HL-60 (cell line): ENCODE results near the gene ANAPC2.
A peak's percentile ranks its signal among the peaks of the same experiment; 100 is the strongest.

ENCODE experiments used
- DNase-seq, 2 experiments: peaks; one replicate each; pipeline ENCODE4 v3.0.0-alpha.2; 2010 to 2020; ENCODE audit warnings: low read depth in 1 of 2, low spot score in 1 of 2
- H3K27ac ChIP-seq: fragments of 250-450 bp; sonication (Bioruptor Pico); replicated peaks from 2 replicates; pipeline ENCODE4 v1.5.1; 2020; ENCODE audit warnings: mild to moderate bottlenecking, moderate library complexity
- H3K27me3 ChIP-seq: fragments of 250-450 bp; sonication (Bioruptor Pico); 2 replicates; pipeline ENCODE4 v1.5.1; 2021; ENCODE audit warnings: mild to moderate bottlenecking, moderate library complexity; ENCODE audit not compliant: insufficient read depth, poor library complexity, severe bottlenecking
- H3K4me3 ChIP-seq: replicated peaks from 2 replicates; pipeline ENCODE4 v1.5.1; 2011; ENCODE audit warnings: mild to moderate bottlenecking, control low read depth, low read length; ENCODE audit not compliant: insufficient read depth
- GABPA ChIP-seq: IDR thresholded peaks from 2 replicates; pipeline ENCODE4 v1.6.1; 2012; ENCODE audit warnings: low read depth
- POLR2AphosphoS5 ChIP-seq: IDR thresholded peaks from 2 replicates; pipeline ENCODE4 v1.6.1; 2012; ENCODE audit warnings: low read depth
- SPI1 ChIP-seq: IDR thresholded peaks from 2 replicates; pipeline ENCODE4 v1.6.1; 2012; ENCODE audit warnings: low read depth, mild to moderate bottlenecking, borderline replicate concordance
- TF ChIP-seq, protein P1 (sequence below): IDR thresholded peaks from 2 replicates; pipeline ENCODE4 v1.6.1; 2012; ENCODE audit warnings: low read depth; ENCODE audit not compliant: insufficient replicate concordance
- TF ChIP-seq, protein P2 (sequence below): IDR thresholded peaks from one replicate; pipeline ENCODE4 v1.5.1; 2011; ENCODE audit warnings: low read length, control low read depth, inconsistent platforms; ENCODE audit not compliant: insufficient read depth

ANAPC2 gene

DNA sequence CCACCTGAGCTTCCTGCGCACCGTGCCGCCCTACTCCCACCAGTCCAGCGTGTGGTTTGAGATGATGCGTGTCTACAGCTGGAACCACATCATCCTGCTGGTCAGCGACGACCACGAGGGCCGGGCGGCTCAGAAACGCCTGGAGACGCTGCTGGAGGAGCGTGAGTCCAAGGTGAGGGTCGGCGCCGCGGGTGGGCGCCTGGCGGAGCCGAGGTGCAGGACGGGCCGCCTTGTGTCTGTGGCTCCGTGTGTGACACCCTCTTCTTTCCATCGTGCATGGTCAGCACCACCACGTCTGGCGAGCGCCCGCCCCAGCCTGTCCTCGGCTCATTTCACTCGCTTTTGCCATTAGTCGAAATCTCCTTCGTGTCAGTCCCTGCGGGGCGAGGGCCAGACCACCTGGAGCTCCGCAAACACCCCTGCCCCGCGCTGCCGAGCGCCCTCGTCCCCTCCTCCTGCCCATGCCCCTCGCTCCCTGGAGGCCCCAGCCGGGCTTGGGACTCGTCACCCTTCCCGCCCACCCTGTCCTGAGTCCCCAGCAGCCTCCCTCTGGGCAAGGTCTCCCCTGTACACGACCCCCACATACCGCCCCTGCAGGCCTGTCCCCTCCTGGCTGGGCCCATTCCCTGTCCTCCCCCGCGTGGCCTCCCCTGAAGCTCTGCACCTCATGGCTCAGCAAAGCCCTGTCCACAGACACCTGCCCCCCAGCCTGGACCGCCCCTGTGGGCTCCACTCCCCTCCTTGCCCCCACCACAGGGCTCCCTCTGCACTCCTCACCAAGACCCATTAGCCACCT lies 42.4 kb downstream of the ANAPC2 start:
- Histone ChIP-seq H3K27ac (no peak overlapping the region), H3K4me3 (no peak overlapping the region), H3K27me3 (no peaks in the 10 kb centered on the region)
- no peak for DNase-seq
- TF ChIP-seq, protein P1, sequence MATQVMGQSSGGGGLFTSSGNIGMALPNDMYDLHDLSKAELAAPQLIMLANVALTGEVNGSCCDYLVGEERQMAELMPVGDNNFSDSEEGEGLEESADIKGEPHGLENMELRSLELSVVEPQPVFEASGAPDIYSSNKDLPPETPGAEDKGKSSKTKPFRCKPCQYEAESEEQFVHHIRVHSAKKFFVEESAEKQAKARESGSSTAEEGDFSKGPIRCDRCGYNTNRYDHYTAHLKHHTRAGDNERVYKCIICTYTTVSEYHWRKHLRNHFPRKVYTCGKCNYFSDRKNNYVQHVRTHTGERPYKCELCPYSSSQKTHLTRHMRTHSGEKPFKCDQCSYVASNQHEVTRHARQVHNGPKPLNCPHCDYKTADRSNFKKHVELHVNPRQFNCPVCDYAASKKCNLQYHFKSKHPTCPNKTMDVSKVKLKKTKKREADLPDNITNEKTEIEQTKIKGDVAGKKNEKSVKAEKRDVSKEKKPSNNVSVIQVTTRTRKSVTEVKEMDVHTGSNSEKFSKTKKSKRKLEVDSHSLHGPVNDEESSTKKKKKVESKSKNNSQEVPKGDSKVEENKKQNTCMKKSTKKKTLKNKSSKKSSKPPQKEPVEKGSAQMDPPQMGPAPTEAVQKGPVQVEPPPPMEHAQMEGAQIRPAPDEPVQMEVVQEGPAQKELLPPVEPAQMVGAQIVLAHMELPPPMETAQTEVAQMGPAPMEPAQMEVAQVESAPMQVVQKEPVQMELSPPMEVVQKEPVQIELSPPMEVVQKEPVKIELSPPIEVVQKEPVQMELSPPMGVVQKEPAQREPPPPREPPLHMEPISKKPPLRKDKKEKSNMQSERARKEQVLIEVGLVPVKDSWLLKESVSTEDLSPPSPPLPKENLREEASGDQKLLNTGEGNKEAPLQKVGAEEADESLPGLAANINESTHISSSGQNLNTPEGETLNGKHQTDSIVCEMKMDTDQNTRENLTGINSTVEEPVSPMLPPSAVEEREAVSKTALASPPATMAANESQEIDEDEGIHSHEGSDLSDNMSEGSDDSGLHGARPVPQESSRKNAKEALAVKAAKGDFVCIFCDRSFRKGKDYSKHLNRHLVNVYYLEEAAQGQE = peak; percentile 83
- no peak for TF ChIP-seq GABPA

DNA sequence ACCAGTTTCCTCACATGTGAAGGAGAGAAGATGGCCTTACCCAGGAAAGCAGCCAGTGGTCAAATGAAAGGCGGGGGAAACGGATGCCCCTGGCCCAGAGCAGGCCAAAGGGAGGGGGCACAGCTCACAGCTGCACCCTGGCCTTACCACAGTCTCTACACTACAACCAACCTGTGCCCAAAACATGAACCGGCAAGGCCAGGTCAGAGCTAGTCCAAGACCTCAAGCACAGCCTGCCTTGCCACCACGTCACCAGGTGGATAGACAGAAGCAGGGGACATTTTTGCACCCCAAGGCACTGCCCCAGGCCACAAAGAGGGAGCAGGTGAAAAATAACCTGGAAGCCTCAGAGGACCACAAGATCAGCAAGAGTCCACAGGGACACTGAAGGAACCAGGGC lies 44.9 kb downstream of the ANAPC2 start:
- TF ChIP-seq, protein P2, sequence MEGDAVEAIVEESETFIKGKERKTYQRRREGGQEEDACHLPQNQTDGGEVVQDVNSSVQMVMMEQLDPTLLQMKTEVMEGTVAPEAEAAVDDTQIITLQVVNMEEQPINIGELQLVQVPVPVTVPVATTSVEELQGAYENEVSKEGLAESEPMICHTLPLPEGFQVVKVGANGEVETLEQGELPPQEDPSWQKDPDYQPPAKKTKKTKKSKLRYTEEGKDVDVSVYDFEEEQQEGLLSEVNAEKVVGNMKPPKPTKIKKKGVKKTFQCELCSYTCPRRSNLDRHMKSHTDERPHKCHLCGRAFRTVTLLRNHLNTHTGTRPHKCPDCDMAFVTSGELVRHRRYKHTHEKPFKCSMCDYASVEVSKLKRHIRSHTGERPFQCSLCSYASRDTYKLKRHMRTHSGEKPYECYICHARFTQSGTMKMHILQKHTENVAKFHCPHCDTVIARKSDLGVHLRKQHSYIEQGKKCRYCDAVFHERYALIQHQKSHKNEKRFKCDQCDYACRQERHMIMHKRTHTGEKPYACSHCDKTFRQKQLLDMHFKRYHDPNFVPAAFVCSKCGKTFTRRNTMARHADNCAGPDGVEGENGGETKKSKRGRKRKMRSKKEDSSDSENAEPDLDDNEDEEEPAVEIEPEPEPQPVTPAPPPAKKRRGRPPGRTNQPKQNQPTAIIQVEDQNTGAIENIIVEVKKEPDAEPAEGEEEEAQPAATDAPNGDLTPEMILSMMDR = no peak
- TF ChIP-seq, protein P1 = no peak
- no peak for TF ChIP-seq POLR2AphosphoS5
- TF ChIP-seq SPI1 = no peak
- TF ChIP-seq GABPA = no peak
- DNase-seq = no peak
- H3K27me3 ChIP-seq = peaks cover 16% of the 10 kb centered on the region

DNA sequence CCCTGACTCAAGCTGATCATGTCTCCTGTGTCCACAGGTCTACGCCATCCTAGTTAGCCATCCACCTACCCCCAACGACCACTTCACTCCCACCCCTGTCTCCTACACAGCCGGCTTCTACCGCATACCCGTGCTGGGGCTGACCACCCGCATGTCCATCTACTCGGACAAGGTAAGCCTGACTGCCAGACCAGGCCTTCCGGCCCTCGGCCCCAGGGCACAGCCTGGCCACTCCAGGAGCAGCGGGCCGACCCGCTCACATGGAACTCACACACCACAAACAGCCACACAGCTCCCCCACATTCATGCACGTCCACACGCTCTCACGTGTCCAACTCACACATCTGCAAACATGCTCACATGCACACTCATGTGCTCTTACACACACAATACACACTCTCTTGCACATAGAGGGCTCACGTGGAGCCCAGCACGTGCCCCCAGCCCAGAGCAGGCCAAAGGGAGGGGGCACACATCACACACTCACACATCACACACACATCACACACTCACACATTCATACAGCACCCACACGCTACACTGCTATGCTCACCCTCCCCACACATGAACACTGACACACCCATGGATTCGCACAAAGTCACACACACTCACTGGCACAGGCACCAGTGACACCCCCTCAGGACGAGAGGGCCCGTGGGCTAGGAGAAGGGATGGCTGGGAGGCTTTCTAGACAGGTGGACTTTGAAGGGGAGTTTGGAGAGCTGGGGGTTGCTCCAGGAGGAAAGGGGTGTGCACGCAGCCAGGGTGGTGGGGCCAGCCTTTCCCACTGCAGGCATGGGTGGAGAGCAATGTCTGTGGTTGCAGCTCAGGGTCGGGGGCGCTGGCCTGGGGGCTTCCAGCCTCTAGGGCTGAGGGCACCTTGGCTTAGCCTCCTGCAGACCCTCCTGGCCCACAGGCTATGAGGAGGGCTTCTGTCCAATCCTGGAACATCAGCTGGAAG lies 46.1 kb downstream of the ANAPC2 start:
- Histone ChIP-seq H3K27me3 (peaks cover 27% of the 10 kb centered on the region), H3K4me3 (no peak overlapping the region), H3K27ac (no peak overlapping the region)
- TF ChIP-seq, protein P1 = no peak
- TF ChIP-seq SPI1 (no peak), POLR2AphosphoS5 (no peak), GABPA (no peak)
- TF ChIP-seq, protein P2 = no peak
- no peak for DNase-seq

More for the DNA sequence above, 44.9 kb downstream of the ANAPC2 start:
- Histone ChIP-seq H3K4me3 (no peak overlapping the region), H3K27ac (no peak overlapping the region)
